IMR-90 (cell line): ENCODE measurements around the gene RYK. TPM values are rescaled to one million over a fixed set of nuclear protein-coding genes. Genes with fewer than 3 reads are reported as not detected.

Experiments
- ATAC-seq: fragments of 200-7000 bp; cut with Tn5 transposase; 2 replicates; pipeline ENCODE4 v1.9.1; 2020; ENCODE audit warnings: low read depth, mild to moderate bottlenecking, moderate library complexity
- BruUV-seq: library from RNA; stranded (reverse); fragments of 400-500 nt; replicated peaks from 2 replicates; lab custom pipeline; 2021; lab: Mats Ljungman, UMichigan
- CTCF ChIA-PET: fragments of 300-600 bp; formaldehyde crosslinking; extraction: SDS; loops from one replicate; lab custom pipeline; 2021; ENCODE audit warnings: antibody characterized with exemption; lab: Yijun Ruan, JAX
- POLR2A ChIA-PET: fragments of 300-600 bp; sonication (Branson Sonifier 250); formaldehyde crosslinking; loops from one replicate; lab custom pipeline; 2022; ENCODE audit warnings: antibody characterized with exemption; ENCODE audit not compliant: unreplicated experiment; lab: Charles Lee
- DNase-seq: peaks from one replicate; pipeline ENCODE4 v3.0.0; 2013
- H2AFZ ChIP-seq: replicated peaks from 2 replicates; pipeline ENCODE3; 2013; ENCODE audit warnings: low read length, mild to moderate bottlenecking; ENCODE audit not compliant: poor library complexity
- H2AK5ac ChIP-seq: 2 replicates; pipeline ENCODE4 v1.6.1; 2013; ENCODE audit warnings: low read depth, low read length, inconsistent platforms
- H2AK9ac ChIP-seq: replicated peaks from 2 replicates; pipeline ENCODE3; 2013; ENCODE audit warnings: mild to moderate bottlenecking, low read depth, low read length, moderate library complexity; ENCODE audit not compliant: poor library complexity
- H2BK120ac ChIP-seq: 2 replicates; pipeline ENCODE4 v1.6.1; 2013; ENCODE audit warnings: low read depth, low read length, inconsistent platforms
- H2BK15ac ChIP-seq: 3 replicates; pipeline ENCODE4 v1.6.1; 2013; ENCODE audit warnings: low read depth, low read length, inconsistent platforms
- H2BK20ac ChIP-seq: 2 replicates; pipeline ENCODE4 v1.6.1; 2013; ENCODE audit warnings: low read depth, mild to moderate bottlenecking, inconsistent platforms, low read length, moderate library complexity
- H2BK5ac ChIP-seq: 2 replicates; pipeline ENCODE4 v1.6.1; 2013; ENCODE audit warnings: mild to moderate bottlenecking, low read depth, low read length, inconsistent platforms; ENCODE audit not compliant: poor library complexity, severe bottlenecking
- H3K14ac ChIP-seq: replicated peaks from 2 replicates; pipeline ENCODE4 v1.6.1; 2013; ENCODE audit warnings: low read depth, low read length, inconsistent platforms
- H3K18ac ChIP-seq: 2 replicates; pipeline ENCODE4 v1.6.1; 2013; ENCODE audit warnings: low read depth, low read length, control low read depth
- H3K23ac ChIP-seq: 2 replicates; pipeline ENCODE4 v1.6.1; 2013; ENCODE audit warnings: low read depth, low read length, inconsistent platforms
- H3K27ac ChIP-seq: 2 replicates; pipeline ENCODE4 v1.5.1; 2013; ENCODE audit warnings: mild to moderate bottlenecking, control low read depth, low read length; ENCODE audit not compliant: insufficient read depth
- H3K27me3 ChIP-seq: 2 replicates; pipeline ENCODE4 v1.6.1; 2013; ENCODE audit warnings: low read length; ENCODE audit not compliant: control insufficient read depth, insufficient read depth
- H3K36me3 ChIP-seq: 2 replicates; pipeline ENCODE4 v1.6.1; 2013; ENCODE audit warnings: low read length, mixed read lengths; ENCODE audit not compliant: control insufficient read depth, insufficient read depth
- H3K4ac ChIP-seq: 2 replicates; pipeline ENCODE4 v1.6.1; 2013; ENCODE audit warnings: low read depth, low read length, inconsistent platforms
- H3K4me1 ChIP-seq: 2 replicates; pipeline ENCODE4 v1.6.1; 2013; ENCODE audit warnings: low read length, mixed read lengths; ENCODE audit not compliant: control insufficient read depth, insufficient read depth
- H3K4me2 ChIP-seq: 2 replicates; pipeline ENCODE4 v1.6.1; 2013; ENCODE audit warnings: low read depth, mild to moderate bottlenecking, control low read depth, low read length, moderate library complexity
- H3K4me3 ChIP-seq: 2 replicates; pipeline ENCODE4 v1.5.1; 2013; ENCODE audit warnings: low read depth, mild to moderate bottlenecking, control low read depth, low read length, moderate library complexity; ENCODE audit not compliant: insufficient read depth
- H3K56ac ChIP-seq: 2 replicates; pipeline ENCODE4 v1.6.1; 2013; ENCODE audit warnings: low read length, inconsistent platforms; ENCODE audit not compliant: insufficient read depth; ENCODE audit errors: extremely low read depth
- H3K79me1 ChIP-seq, 2 experiments: 2 replicates each; pipeline ENCODE4 v1.6.1; 2013; ENCODE audit warnings: low read length in 2 of 2, inconsistent platforms in 1 of 2, low read depth in 1 of 2
- H3K9ac ChIP-seq: 2 replicates; pipeline ENCODE4 v1.6.1; 2013; ENCODE audit warnings: low read depth, low read length, control low read depth
- H3K9me1 ChIP-seq: 2 replicates; pipeline ENCODE4 v1.6.1; 2013; ENCODE audit warnings: low read length, inconsistent platforms; ENCODE audit not compliant: insufficient read depth
- H3K9me3 ChIP-seq: 2 replicates; pipeline ENCODE4 v1.6.1; 2013; ENCODE audit warnings: low read length; ENCODE audit not compliant: control insufficient read depth, insufficient read depth
- H4K20me1 ChIP-seq: 2 replicates; pipeline ENCODE4 v1.6.1; 2013; ENCODE audit warnings: low read length, inconsistent platforms; ENCODE audit not compliant: insufficient read depth
- H4K5ac ChIP-seq: 2 replicates; pipeline ENCODE4 v1.6.1; 2013; ENCODE audit warnings: mild to moderate bottlenecking, low read depth, low read length, control low read depth
- H4K8ac ChIP-seq, 2 experiments: 2 replicates each; pipeline ENCODE4 v1.6.1; 2013; ENCODE audit warnings: low read depth in 2 of 2, low read length in 2 of 2, control low read depth in 1 of 2, inconsistent platforms in 1 of 2
- H4K91ac ChIP-seq: 2 replicates; pipeline ENCODE4 v1.6.1; 2013; ENCODE audit warnings: low read depth, low read length, inconsistent platforms; ENCODE audit not compliant: insufficient read depth
- CHD1 ChIP-seq: IDR thresholded peaks from 2 replicates; pipeline ENCODE4 v1.6.1; 2012; ENCODE audit warnings: low read depth, low read length, improper control_type of control experiment
- CTCF ChIP-seq: conservative IDR thresholded peaks from 2 replicates; pipeline ENCODE4 v1.5.1; 2012; ENCODE audit warnings: mild to moderate bottlenecking, low read depth, low read length, improper control_type of control experiment
- FOS ChIP-seq: fragments of 150-350 bp; IDR thresholded peaks from 2 replicates; pipeline ENCODE4 v1.6.1; 2016; ENCODE audit warnings: low read depth, low read length
- MXI1 ChIP-seq: IDR thresholded peaks from 2 replicates; pipeline ENCODE4 v1.6.1; 2012; ENCODE audit warnings: low read depth, mild to moderate bottlenecking, low read length, moderate library complexity, borderline replicate concordance
- RCOR1 ChIP-seq: IDR thresholded peaks from 2 replicates; pipeline ENCODE4 v1.6.1; 2012; ENCODE audit warnings: mild to moderate bottlenecking, low read length, improper control_type of control experiment; ENCODE audit not compliant: insufficient replicate concordance
- USF2 ChIP-seq: fragments of 150-350 bp; IDR thresholded peaks from 2 replicates; pipeline ENCODE4 v1.6.1; 2017; ENCODE audit warnings: mild to moderate bottlenecking, antibody characterized with exemption, low read length, low read depth
- WGBS, 2 experiments: methylation state at CpG; one replicate each; pipeline versions ENCODE4 v1.1.5 to v1.1.7; 2013; ENCODE audit warnings: missing lambda C conversion rate in 2 of 2; ENCODE audit not compliant: insufficient read length in 1 of 2; ENCODE audit errors: extremely low coverage in 2 of 2; 5-methylcytosine and 5-hydroxymethylcytosine counted together
- dilution Hi-C: fragments of 300-500 bp; cut with HindIII; formaldehyde crosslinking; loops from one replicate; pipeline ENCODE4 v1.14.3; 2018; ENCODE audit warnings: low sequenced_read_pairs; ENCODE audit not compliant: unreplicated experiment
- in situ Hi-C: fragments of 300-500 bp; cut with MboI; formaldehyde crosslinking; loops from 3 replicates; pipeline ENCODE4 v1.14.3; 2019; ENCODE audit warnings: low sequenced_read_pairs, inconsistent platforms, mixed read lengths
- intact Hi-C: fragments of 100-400 bp; cut with micrococcal nuclease; formaldehyde crosslinking; loops from 2 replicates; pipeline ENCODE4 v1.10.0; 2022
- polyA plus RNA-seq, 3 experiments: library from polyadenylated mRNA; depleted of rRNA; stranded (reverse); fragments of >200 nt; gene quantifications; 2 replicates each; pipeline ENCODE4 v1.2.3, GENCODE V29; 2012; ENCODE audit warnings: low replicate concordance in 1 of 3
- total RNA-seq: library from RNA; depleted of rRNA; stranded (reverse); fragments of >200 nt; gene quantifications from 2 replicates; pipeline ENCODE4 v1.2.3, GENCODE V29; 2012

The RYK gene
- total and polyA plus RNA-seq, 2 of the 4 experiments (the other 2 are of a cell fraction) = 42.4 to 106 TPM

- no peaks in the 10 kb centered on the region for H3K9me3 ChIP-seq
- H2BK120ac ChIP-seq = no peak overlapping the region
- H4K5ac ChIP-seq = no peak overlapping the region
- BruUV-seq = TSS peak; percentile 26
- H3K9ac ChIP-seq = no peak overlapping the region
- H3K4ac ChIP-seq = no peak overlapping the region
- H2BK20ac ChIP-seq = no peak overlapping the region
- H3K36me3 ChIP-seq = 0 out of 2 replicates have a peak, but pooled peaks cover 1% of the 10 kb centered on the region
- no peak overlapping the region for H2BK15ac ChIP-seq
- ATAC-seq (no peak), DNase-seq (no peak)
- no peak overlapping the region for H3K14ac ChIP-seq
- intact Hi-C loops = no loop called here
- no peak overlapping the region for H2AFZ ChIP-seq
- no peak overlapping the region for H3K4me2 ChIP-seq
- dilution Hi-C loops = no loop called here
- peaks cover 23 to 76% of the 10 kb centered on the region in 2 experiments for H3K79me1 ChIP-seq
- peak overlapping the region; percentile 55; the same call in 1 of the 2 replicates for H3K23ac ChIP-seq
- H3K4me3 ChIP-seq = no peak overlapping the region
- H3K18ac ChIP-seq = no peak overlapping the region
- no peak overlapping the region for H2AK9ac ChIP-seq
- H3K9me1 ChIP-seq = peaks cover 14% of the 10 kb centered on the region; the same call in 1 of the 2 replicates
- H3K56ac ChIP-seq = no peak overlapping the region
- TF ChIP-seq FOS (no peak), CHD1 (no peak), USF2 (no peak), MXI1 (no peak), CTCF (no peak), RCOR1 (no peak)
- no peak overlapping the region for H4K8ac ChIP-seq
- no peak overlapping the region for H3K27ac ChIP-seq
- in situ Hi-C loops = no loop called here
- H2AK5ac ChIP-seq = no peak overlapping the region
- WGBS, 2 experiments = 83% methylated on average over 1 of the region's 4 CpGs; no CpG with 5 or more reads in 1 of the 2 experiments
- ChIA-PET CTCF (interaction anchor here (1.0 to 1.2 kb wide), 2 partner anchors 19 to 83 kb away, joined by 3 read pairs; no protein-coding TSS in a partner anchor), POLR2A (no interaction called here)
- H2BK5ac ChIP-seq = no peak overlapping the region
- H3K4me1 ChIP-seq = no peaks in the 10 kb centered on the region
- no peak overlapping the region for H4K91ac ChIP-seq
- H4K20me1 ChIP-seq = peaks cover 32% of the 10 kb centered on the region
- H3K27me3 ChIP-seq = no peaks in the 10 kb centered on the region
Observed at GRCh38 chr3:134216851-134217250, 33.8 kb downstream of the RYK start.
